Ramos (cell line): ENCODE measurements around the gene OR52H1.
"Not testable (repeated sequence)": the region's sequence is repeated elsewhere in the genome, so short reads cannot be mapped to it uniquely, and the experiment has no call there.

Experiments
- in situ Hi-C: fragments of 300-500 bp; cut with MboI; formaldehyde crosslinking; loops from one replicate; pipeline ENCODE4 v1.14.3; 2022; ENCODE audit warnings: low sequenced_read_pairs; ENCODE audit not compliant: unreplicated experiment

Gene OR52H1

DNA sequence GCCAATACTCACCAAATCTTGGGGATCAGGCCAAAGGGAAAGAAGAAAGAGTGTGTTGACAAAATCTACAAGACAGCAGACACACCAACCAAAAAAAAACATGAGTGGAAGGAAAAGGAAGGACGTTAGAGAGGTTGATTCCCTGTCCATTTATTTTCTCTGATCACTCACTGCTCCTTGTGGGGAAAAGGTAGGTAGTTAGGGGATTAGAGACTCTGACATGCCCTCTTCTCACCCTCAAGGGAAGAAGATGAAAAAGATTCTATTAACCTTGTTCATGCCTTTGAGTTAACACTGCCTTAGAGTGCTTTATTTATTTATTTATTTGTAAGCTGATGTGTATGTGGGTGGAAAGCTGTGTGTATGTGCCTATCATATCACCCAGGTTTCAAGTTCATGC, at the start of gene OR52H1:
TSS of gene OR52H1 (minus strand) at position 101 of the 400 bp plus-strand sequence. CDS start 3,035 bp downstream, outside the sequence.
- in situ Hi-C loops = no loop called here

DNA sequence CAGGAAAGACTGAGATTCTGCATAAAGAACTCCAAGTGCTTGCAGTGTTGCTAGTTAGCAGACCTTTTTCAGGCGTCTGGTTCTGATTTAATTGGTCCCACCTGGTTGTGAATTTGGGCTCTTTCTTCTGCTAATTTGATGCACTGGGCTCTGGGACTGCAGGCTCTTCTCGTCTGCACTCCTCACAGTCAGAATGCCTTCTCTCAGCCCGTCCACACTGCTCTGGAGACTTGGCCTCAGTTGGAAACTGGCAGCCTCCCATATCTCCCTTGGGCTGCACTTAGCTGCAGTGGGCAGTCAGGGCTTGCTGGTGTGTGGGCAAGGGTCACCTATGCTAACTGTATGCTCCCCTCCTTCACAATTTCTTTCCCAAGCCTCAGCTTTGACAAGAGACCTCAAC, 49.6 kb upstream of the OR52H1 start:
- in situ Hi-C loops = no loop called here

DNA sequence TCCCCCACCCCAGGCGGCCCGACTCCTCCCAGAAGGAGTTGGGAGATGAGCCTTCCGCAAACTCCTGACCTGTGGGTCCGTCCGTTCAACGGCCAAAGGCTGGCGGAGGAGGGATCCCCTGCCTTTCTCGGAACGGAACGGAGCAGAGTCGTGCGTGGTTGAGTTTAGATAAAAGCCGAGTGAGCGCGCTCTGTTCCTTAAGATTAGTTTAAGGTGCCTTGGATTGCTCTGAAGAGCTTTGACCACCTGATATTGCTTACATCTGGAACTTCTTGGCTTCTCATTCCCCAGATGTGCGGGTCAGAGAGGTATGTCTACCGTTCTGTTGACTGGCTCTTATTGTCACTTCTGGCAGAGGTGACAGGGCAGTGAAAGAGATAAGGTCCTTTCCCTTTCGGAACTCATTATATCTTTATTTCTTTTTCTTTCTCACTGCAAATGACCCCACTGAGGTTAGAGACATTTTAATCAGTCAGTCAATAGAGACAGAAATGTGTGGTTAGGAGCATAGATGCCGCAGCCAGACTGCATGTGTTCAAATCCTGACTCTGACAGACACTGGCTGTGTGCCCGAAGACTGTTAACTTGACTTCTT, 48.4 kb upstream of the OR52H1 start, which contains the start of gene TRIM6:
TSS of gene TRIM6 (plus strand) at position 31 of the 595 bp plus-strand sequence. CDS start at position 292, 261 bp downstream.
- in situ Hi-C loops = no loop called here

DNA sequence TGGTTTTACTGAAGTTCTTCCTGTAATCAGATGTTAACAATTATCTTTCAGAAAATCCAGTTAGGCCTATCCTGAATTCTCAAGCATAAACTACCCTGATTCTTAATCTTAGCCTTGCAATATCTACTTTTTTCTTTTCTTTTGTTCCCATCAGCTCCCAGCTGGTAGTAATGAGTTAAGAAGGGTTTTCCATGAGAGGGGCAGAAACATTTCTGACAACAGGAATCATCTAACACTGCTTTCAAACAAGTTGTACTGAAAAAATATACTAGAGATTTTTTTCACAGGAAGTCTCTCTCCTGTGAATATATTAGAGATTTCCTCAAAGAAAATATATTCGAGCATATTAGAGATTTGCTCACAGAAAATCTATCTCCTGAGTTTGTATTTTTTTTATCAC, 44.8 kb upstream of the OR52H1 start:
- in situ Hi-C loops = no loop called here

- in situ Hi-C loops = no loop called here
These were observed 44.3 kb upstream of the OR52H1 start for GRCh38 chr11:5592615-5593014.

- in situ Hi-C loops = no loop called here
These were observed 43.3 kb upstream of the OR52H1 start for GRCh38 chr11:5591613-5592012.

DNA sequence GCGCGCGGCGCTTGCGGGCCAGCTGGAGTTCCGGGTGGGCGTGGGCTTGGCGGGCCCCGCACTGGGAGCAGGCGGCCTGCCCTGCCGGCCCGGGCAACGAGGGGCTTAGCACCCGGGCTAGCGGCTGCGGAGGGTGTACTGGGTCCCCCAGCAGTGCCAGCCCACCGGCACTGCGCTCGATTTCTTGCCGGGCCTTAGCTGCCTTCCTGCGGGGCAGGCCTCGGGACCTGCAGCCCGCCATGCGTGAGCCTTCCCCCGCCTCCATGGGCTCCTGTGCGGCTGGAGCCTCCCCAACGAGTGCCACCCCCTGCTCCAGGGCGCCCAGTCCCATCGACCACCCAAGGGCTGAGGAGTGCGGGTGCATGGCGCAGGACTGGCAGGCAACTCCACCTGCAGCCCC, 41.6 kb upstream of the OR52H1 start:
- in situ Hi-C loops = not testable (repeated sequence)

DNA sequence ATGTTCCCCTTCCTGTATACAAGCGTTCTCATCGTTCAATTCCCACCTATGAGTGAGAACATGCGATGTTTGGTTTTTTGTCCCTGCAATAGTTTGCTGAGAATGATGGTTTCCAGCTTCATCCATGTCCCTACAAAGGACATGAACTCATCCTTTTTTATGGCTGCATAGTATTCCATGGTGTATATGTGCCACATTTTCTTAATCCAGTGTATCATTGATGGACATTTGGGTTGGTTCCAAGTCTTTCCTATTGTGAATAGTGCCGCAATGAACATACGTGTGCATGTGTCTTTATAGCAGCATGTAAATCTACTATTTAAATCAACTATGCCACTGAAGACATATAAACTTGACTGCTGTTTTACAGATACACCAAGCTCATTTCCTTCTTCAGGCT, 36.1 kb upstream of the OR52H1 start:
- in situ Hi-C loops = not testable (repeated sequence)

DNA sequence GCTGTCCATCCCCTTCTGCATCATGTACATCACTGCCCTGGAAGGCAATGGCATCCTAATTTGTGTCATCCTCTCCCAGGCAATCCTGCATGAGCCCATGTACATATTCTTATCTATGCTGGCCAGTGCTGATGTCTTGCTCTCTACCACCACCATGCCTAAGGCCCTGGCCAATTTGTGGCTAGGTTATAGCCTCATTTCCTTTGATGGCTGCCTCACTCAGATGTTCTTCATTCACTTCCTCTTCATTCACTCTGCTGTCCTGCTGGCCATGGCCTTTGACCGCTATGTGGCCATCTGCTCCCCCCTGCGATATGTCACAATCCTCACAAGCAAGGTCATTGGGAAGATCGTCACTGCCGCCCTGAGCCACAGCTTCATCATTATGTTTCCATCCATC, 32.7 kb upstream of the OR52H1 start:
- in situ Hi-C loops = no loop called here

DNA sequence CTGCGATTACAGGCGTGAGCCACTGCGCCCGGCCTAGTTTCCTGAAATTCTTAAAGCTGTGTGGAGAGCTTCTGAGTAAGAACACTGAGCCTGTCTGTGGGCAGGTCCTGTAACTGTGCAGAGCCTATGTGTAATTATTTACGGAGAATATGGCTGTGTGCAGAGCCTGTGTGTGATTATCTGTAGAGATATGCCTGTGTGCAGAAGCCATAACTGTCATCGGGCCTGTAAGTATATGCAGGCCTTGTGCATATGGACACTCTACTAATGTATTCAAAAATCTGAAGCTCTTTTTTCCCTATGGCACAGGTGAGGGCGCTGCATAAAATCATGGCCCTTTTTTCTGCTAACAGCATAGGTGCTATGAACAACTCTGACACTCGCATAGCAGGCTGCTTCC, 32.2 kb upstream of the OR52H1 start, which contains the start of gene OR52B6:
TSS of gene OR52B6 (plus strand) at position 301 of the 400 bp plus-strand sequence. CDS start at position 301, 0 bp downstream.
- in situ Hi-C loops = no loop called here

DNA sequence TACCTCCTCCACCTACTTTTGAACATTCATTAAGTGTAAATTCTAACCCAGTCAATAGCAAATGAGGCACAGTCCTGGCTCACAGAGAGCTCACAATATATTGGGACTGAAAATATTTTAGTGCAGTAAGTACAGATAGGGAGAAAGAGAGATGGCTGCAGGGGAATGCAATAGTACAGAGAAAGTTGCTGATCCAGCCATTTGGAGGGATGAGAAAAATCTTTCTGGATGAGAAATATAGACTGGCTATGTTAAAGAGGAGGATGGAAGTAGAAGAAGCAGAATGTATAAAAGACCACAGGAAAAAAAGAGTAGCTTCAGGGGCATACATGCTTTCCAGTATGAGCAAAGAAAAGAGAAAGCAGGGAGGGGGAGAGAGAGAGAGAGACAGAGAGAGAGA, 28.8 kb upstream of the OR52H1 start:
- in situ Hi-C loops = no loop called here

DNA sequence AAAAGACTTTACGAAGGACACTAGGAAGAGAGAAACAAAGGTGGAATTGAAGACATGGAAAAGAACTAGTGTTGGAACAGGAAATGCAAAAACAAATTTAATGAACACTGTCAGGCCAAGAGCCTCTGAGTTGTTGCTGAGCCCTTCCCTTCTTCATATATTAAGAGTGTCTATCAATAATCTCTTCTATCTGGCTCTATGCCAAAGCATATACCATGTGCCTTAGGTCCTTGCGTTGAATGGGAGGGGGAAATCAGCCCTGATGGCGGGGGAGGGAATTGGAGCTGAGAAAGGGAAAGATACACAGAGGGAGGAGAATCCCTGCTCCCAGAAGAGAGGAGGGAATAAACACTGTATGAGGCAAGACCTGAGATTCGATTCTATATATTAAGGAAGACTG, 26.8 kb upstream of the OR52H1 start:
- in situ Hi-C loops = no loop called here

DNA sequence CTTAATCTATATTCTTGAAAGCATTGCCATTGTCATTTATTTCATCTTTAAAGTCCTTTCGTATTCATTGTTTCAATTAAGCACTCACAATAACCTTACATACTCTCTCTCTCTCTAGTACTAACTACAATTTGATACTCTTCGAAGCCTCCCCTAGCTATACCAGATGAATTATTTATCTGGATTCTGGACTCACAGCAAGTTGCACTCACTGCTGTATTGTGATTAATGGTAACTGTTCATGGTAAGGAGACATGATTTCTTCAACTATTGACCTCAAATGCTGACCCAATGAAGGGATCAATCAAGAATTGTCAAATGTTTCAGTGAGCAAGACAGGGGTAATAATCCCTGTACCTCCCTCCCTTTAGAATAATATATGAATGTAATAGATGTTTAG, 26.3 kb upstream of the OR52H1 start:
- in situ Hi-C loops = no loop called here

- in situ Hi-C loops = no loop called here
These were observed 16.1 kb upstream of the OR52H1 start for GRCh38 chr11:5564259-5565019.

DNA sequence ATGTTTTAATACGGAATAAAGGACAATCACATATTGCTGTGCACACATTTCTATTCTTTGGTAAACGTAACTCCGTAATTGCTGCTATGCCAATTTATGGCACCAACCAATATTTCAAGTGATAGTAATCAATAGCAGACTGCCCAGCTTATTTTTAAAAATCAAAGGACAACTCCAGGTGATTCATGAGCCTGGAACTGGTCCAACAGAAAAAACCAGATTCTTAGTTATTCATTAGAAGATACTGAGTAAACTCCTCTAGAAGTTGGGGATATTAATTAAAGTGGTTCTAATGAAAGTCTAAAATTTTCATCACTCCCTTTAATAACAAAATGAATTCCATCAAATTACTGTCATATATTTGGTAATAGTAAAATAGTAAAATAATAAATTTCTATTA, 9.4 kb upstream of the OR52H1 start:
- in situ Hi-C loops = no loop called here

DNA sequence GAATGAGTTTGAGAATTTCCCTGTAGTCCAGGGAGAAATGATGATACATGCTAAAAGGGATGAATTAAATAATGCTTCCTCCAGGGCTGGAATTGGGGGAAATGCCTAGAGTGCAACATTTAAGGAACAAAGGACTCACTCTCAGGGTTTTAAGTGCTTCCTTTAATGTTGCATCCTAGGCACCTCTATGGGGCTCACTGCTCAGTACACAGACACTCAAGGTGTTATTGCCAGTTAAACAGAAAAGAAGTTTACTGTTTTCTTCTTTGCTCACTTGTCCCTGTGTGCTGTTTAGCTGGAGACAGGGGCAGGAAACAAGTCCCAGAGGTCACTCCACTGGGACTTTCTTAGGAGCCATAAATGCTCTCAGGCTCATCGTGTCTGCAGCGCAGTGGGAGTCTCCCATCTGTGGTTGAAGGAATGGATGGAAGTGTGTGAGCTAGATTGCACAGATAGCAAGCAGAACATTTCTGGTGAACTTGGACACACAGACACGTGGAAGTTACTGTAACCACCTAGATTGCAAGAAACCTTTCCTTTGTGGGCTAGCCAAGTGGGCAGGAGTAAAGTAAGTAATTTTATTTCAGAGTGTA, 8.4 kb upstream of the OR52H1 start:
- in situ Hi-C loops = no loop called here

DNA sequence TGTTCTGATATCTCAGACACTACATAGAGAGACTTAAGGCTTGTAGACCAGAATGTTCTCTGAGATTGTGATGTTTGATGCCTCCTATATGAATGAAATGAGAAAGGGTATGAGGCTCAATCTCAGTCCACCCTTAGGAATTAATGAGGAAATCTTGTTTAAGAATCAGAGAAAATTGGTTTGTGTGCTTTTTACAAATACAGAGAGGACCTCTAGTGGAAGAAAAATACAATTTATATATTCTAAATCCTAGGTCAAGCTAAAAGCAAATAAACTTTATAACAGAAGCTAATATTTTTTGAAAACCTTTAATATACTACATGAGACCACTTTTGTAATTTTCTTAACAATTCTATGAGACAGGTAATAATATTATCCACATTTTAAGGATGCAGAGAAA, 5.0 kb upstream of the OR52H1 start:
- in situ Hi-C loops = no loop called here

GRCh38 chr11:5550440-5551095, 2.2 kb upstream of the OR52H1 start:
- in situ Hi-C loops = no loop called here

- in situ Hi-C loops = no loop called here
These were observed 358 bp downstream of the OR52H1 start for GRCh38 chr11:5547982-5548381.

- in situ Hi-C loops = no loop called here
These were observed 1.9 kb downstream of the OR52H1 start for GRCh38 chr11:5546457-5546856.

DNA sequence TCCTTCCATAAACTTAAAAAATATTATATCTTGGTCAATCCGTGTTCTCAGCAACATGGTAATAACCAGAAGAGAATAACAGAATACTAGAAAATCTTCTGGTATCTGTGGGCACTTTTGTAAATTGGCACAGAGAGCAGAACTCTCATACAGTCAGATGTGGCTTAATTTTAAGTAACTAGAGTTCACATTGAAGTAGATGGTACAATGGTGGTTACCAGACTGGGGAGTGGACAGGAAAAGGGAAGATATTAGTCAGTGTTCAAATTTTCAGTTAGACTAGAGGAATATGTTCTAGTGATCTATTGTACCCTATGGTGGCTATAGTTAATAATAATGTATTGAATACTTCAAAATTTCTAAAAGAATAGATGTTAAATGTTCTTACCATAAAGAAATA, 6.9 kb downstream of the OR52H1 start:
- in situ Hi-C loops = no loop called here
